ENCODE results near the gene ARRB1.

ARRB1 gene

GRCh38 chr11:75350743-75351540 lies 519 bp downstream of the ARRB1 start:
- no peak for TF ChIP-seq GATA3 (IDR thresholded peaks at IDR 0.05; ENCODE audit: low read depth, low read length)
- no peak for TF ChIP-seq GATA2 (IDR thresholded peaks at IDR 0.05; ENCODE audit: low read depth, low read length)

GRCh38 chr11:75350122-75350742 lies 1.2 kb downstream of the ARRB1 start:
- TF ChIP-seq GATA2 (IDR thresholded peaks at IDR 0.05; ENCODE audit: low read depth, low read length): no peak
- TF ChIP-seq GATA3 (IDR thresholded peaks at IDR 0.05; ENCODE audit: low read depth, low read length): no peak

- no peak for TF ChIP-seq GATA2 (IDR thresholded peaks at IDR 0.05; ENCODE audit: low read depth, low read length)
- no peak for TF ChIP-seq GATA3 (IDR thresholded peaks at IDR 0.05; ENCODE audit: low read depth, low read length)
These were observed 1.8 kb downstream of the ARRB1 start for GRCh38 chr11:75349521-75350116.

- no peak for TF ChIP-seq GATA3 (IDR thresholded peaks at IDR 0.05; ENCODE audit: low read depth, low read length)
- TF ChIP-seq GATA2 (IDR thresholded peaks at IDR 0.05; ENCODE audit: low read depth, low read length): no peak
These were observed 3.5 kb downstream of the ARRB1 start for GRCh38 chr11:75347781-75348566.

GRCh38 chr11:75346912-75347647 lies 4.4 kb downstream of the ARRB1 start:
- TF ChIP-seq GATA3 (IDR thresholded peaks at IDR 0.05; ENCODE audit: low read depth, low read length): no peak
- no peak for TF ChIP-seq GATA2 (IDR thresholded peaks at IDR 0.05; ENCODE audit: low read depth, low read length)

GRCh38 chr11:75346296-75346695 lies 5.2 kb downstream of the ARRB1 start:
- TF ChIP-seq GATA3 (IDR thresholded peaks at IDR 0.05; ENCODE audit: low read depth, low read length) (no peak), GATA2 (IDR thresholded peaks at IDR 0.05; ENCODE audit: low read depth, low read length) (no peak)

- TF ChIP-seq GATA3 (IDR thresholded peaks at IDR 0.05; ENCODE audit: low read depth, low read length) (no peak), GATA2 (IDR thresholded peaks at IDR 0.05; ENCODE audit: low read depth, low read length) (no peak)
These were observed 5.9 kb downstream of the ARRB1 start for GRCh38 chr11:75345455-75346160.

GRCh38 chr11:75344761-75345454 lies 6.6 kb downstream of the ARRB1 start:
- TF ChIP-seq GATA3 (IDR thresholded peaks at IDR 0.05; ENCODE audit: low read depth, low read length): no peak
- no peak for TF ChIP-seq GATA2 (IDR thresholded peaks at IDR 0.05; ENCODE audit: low read depth, low read length)

- no peak for TF ChIP-seq GATA3 (IDR thresholded peaks at IDR 0.05; ENCODE audit: low read depth, low read length)
- no peak for TF ChIP-seq GATA2 (IDR thresholded peaks at IDR 0.05; ENCODE audit: low read depth, low read length)
These were observed 7.3 kb downstream of the ARRB1 start for GRCh38 chr11:75344186-75344585.

- TF ChIP-seq GATA3 (IDR thresholded peaks at IDR 0.05; ENCODE audit: low read depth, low read length) (no peak), GATA2 (IDR thresholded peaks at IDR 0.05; ENCODE audit: low read depth, low read length) (peak; percentile 28; the same call in 1 of the 2 replicates)
These were observed 8.2 kb downstream of the ARRB1 start for GRCh38 chr11:75342966-75343870.

- TF ChIP-seq GATA3 (IDR thresholded peaks at IDR 0.05; ENCODE audit: low read depth, low read length) (no peak), GATA2 (IDR thresholded peaks at IDR 0.05; ENCODE audit: low read depth, low read length) (no peak)
These were observed 9.1 kb downstream of the ARRB1 start for GRCh38 chr11:75342231-75342918.

Measured in SH-SY5Y (cell line).